ENCODE data around the gene NEURL1B. TPM values are rescaled to one million over a fixed set of nuclear protein-coding genes. Genes with fewer than 3 reads are reported as not detected.

Gene NEURL1B
- polyA plus RNA-seq, 2 of the 4 experiments (the other 2 are of a cell fraction): 0.89 to 2.1 TPM

DNA sequence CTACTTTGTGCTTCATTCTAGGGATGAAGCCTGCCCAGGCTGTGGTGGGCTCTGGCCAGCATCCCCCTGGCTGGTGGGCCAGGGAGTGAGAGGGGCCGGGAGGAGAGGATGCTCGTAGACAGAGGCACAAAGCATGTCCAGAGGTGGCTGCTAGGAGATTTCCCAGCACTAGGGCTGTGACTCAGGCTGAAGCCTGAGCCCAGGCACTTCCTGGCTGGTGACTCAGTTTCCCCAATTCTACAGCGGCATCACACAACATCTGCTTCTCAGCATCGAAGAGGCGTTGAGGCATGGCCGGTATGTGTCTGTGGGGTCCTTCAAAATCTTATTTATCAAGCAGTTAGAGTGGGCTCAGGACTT, 74.3 kb downstream of the NEURL1B start (continued):
- TF ChIP-seq, protein P1, sequence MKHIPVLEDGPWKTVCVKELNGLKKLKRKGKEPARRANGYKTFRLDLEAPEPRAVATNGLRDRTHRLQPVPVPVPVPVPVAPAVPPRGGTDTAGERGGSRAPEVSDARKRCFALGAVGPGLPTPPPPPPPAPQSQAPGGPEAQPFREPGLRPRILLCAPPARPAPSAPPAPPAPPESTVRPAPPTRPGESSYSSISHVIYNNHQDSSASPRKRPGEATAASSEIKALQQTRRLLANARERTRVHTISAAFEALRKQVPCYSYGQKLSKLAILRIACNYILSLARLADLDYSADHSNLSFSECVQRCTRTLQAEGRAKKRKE (CRISPR knock-in tag; IDR thresholded peaks at IDR 0.05; ENCODE audit: low read depth): peak; percentile 96
- TF ChIP-seq ESRRA (IDR thresholded peaks at IDR 0.05; ENCODE audit: borderline replicate concordance, low read length) (no peak), RFX5 (IDR thresholded peaks at IDR 0.05) (no peak), CEBPB (IDR thresholded peaks at IDR 0.05) (no peak), RNF2 (IDR thresholded peaks at IDR 0.05; ENCODE audit: borderline replicate concordance, low read depth) (no peak), EP300 (IDR thresholded peaks at IDR 0.05) (no peak), CHD4 (IDR thresholded peaks at IDR 0.05; ENCODE audit: borderline replicate concordance) (no peak), EHF (CRISPR knock-in tag; IDR thresholded peaks at IDR 0.05) (peak; percentile 92), HOXB13 (CRISPR knock-in tag; IDR thresholded peaks at IDR 0.05; ENCODE audit: low read depth) (peak; percentile 97), EHMT2 (IDR thresholded peaks at IDR 0.05; ENCODE audit: low read depth) (no peak), ZFP36 (IDR thresholded peaks at IDR 0.05; ENCODE audit: borderline replicate concordance, partially characterized antibody) (no peak), KDM1A (IDR thresholded peaks at IDR 0.05; ENCODE audit: low read depth) (no peak), JUNB (IDR thresholded peaks at IDR 0.05) (no peak), JUN (IDR thresholded peaks at IDR 0.05) (peak in 1 of 2 experiments; percentile 1; a peak in 2 of 5 replicates), ZSCAN20 (CRISPR knock-in tag; IDR thresholded peaks at IDR 0.05) (peak; percentile 61; the same call in 1 of the 2 replicates), HOXA7 (CRISPR knock-in tag; IDR thresholded peaks at IDR 0.05) (peak; percentile 83; the same call in 1 of the 2 replicates), POLR2A (IDR thresholded peaks at IDR 0.05; ENCODE audit: low read length) (no peak), SMC3 (IDR thresholded peaks at IDR 0.05) (no peak), RCOR1 (IDR thresholded peaks at IDR 0.05; ENCODE audit: low read depth, low read length) (no peak), CBX2 (IDR thresholded peaks at IDR 0.05; ENCODE audit: borderline replicate concordance, low read depth) (no peak), FOSB (CRISPR knock-in tag; IDR thresholded peaks at IDR 0.05) (peak; percentile 77; the same call in 1 of the 2 replicates), FOSL2 (IDR thresholded peaks at IDR 0.05) (no peak), FOSL2 (CRISPR knock-in tag; IDR thresholded peaks at IDR 0.05) (peak; percentile 18; the same call in 1 of the 2 replicates), RARB (CRISPR knock-in tag; IDR thresholded peaks at IDR 0.05) (no peak; the same call in 1 of the 2 replicates), HDAC2 (IDR thresholded peaks at IDR 0.05) (no peak), TFCP2L1 (CRISPR knock-in tag; IDR thresholded peaks at IDR 0.05) (peak; percentile 89)
- TF ChIP-seq, protein P2, sequence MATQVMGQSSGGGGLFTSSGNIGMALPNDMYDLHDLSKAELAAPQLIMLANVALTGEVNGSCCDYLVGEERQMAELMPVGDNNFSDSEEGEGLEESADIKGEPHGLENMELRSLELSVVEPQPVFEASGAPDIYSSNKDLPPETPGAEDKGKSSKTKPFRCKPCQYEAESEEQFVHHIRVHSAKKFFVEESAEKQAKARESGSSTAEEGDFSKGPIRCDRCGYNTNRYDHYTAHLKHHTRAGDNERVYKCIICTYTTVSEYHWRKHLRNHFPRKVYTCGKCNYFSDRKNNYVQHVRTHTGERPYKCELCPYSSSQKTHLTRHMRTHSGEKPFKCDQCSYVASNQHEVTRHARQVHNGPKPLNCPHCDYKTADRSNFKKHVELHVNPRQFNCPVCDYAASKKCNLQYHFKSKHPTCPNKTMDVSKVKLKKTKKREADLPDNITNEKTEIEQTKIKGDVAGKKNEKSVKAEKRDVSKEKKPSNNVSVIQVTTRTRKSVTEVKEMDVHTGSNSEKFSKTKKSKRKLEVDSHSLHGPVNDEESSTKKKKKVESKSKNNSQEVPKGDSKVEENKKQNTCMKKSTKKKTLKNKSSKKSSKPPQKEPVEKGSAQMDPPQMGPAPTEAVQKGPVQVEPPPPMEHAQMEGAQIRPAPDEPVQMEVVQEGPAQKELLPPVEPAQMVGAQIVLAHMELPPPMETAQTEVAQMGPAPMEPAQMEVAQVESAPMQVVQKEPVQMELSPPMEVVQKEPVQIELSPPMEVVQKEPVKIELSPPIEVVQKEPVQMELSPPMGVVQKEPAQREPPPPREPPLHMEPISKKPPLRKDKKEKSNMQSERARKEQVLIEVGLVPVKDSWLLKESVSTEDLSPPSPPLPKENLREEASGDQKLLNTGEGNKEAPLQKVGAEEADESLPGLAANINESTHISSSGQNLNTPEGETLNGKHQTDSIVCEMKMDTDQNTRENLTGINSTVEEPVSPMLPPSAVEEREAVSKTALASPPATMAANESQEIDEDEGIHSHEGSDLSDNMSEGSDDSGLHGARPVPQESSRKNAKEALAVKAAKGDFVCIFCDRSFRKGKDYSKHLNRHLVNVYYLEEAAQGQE (IDR thresholded peaks at IDR 0.05): no peak
- TF ChIP-seq, protein P3, sequence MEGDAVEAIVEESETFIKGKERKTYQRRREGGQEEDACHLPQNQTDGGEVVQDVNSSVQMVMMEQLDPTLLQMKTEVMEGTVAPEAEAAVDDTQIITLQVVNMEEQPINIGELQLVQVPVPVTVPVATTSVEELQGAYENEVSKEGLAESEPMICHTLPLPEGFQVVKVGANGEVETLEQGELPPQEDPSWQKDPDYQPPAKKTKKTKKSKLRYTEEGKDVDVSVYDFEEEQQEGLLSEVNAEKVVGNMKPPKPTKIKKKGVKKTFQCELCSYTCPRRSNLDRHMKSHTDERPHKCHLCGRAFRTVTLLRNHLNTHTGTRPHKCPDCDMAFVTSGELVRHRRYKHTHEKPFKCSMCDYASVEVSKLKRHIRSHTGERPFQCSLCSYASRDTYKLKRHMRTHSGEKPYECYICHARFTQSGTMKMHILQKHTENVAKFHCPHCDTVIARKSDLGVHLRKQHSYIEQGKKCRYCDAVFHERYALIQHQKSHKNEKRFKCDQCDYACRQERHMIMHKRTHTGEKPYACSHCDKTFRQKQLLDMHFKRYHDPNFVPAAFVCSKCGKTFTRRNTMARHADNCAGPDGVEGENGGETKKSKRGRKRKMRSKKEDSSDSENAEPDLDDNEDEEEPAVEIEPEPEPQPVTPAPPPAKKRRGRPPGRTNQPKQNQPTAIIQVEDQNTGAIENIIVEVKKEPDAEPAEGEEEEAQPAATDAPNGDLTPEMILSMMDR (IDR thresholded peaks at IDR 0.05): no peak
- TF ChIP-seq, protein P4, sequence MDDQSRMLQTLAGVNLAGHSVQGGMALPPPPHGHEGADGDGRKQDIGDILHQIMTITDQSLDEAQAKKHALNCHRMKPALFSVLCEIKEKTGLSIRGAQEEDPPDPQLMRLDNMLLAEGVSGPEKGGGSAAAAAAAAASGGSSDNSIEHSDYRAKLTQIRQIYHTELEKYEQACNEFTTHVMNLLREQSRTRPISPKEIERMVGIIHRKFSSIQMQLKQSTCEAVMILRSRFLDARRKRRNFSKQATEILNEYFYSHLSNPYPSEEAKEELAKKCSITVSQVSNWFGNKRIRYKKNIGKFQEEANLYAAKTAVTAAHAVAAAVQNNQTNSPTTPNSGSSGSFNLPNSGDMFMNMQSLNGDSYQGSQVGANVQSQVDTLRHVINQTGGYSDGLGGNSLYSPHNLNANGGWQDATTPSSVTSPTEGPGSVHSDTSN (IDR thresholded peaks at IDR 0.05): no peak
- TF ChIP-seq, protein P5, sequence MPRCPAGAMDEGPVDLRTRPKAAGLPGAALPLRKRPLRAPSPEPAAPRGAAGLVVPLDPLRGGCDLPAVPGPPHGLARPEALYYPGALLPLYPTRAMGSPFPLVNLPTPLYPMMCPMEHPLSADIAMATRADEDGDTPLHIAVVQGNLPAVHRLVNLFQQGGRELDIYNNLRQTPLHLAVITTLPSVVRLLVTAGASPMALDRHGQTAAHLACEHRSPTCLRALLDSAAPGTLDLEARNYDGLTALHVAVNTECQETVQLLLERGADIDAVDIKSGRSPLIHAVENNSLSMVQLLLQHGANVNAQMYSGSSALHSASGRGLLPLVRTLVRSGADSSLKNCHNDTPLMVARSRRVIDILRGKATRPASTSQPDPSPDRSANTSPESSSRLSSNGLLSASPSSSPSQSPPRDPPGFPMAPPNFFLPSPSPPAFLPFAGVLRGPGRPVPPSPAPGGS (IDR thresholded peaks at IDR 0.05): no peak
- TF ChIP-seq, protein P6, sequence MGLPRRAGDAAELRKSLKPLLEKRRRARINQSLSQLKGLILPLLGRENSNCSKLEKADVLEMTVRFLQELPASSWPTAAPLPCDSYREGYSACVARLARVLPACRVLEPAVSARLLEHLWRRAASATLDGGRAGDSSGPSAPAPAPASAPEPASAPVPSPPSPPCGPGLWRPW (IDR thresholded peaks at IDR 0.05): no peak
- TF ChIP-seq, protein P7, sequence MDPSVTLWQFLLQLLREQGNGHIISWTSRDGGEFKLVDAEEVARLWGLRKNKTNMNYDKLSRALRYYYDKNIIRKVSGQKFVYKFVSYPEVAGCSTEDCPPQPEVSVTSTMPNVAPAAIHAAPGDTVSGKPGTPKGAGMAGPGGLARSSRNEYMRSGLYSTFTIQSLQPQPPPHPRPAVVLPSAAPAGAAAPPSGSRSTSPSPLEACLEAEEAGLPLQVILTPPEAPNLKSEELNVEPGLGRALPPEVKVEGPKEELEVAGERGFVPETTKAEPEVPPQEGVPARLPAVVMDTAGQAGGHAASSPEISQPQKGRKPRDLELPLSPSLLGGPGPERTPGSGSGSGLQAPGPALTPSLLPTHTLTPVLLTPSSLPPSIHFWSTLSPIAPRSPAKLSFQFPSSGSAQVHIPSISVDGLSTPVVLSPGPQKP (IDR thresholded peaks at IDR 0.05; ENCODE audit: low read depth, low read length): no peak
- TF ChIP-seq, protein P8, sequence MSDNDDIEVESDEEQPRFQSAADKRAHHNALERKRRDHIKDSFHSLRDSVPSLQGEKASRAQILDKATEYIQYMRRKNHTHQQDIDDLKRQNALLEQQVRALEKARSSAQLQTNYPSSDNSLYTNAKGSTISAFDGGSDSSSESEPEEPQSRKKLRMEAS (IDR thresholded peaks at IDR 0.05): no peak
- TF ChIP-seq, protein P9, sequence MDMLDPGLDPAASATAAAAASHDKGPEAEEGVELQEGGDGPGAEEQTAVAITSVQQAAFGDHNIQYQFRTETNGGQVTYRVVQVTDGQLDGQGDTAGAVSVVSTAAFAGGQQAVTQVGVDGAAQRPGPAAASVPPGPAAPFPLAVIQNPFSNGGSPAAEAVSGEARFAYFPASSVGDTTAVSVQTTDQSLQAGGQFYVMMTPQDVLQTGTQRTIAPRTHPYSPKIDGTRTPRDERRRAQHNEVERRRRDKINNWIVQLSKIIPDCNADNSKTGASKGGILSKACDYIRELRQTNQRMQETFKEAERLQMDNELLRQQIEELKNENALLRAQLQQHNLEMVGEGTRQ (IDR thresholded peaks at IDR 0.05): no peak

All from A549 (cell line).